ENCODE results near the gene C19orf53.

DNA sequence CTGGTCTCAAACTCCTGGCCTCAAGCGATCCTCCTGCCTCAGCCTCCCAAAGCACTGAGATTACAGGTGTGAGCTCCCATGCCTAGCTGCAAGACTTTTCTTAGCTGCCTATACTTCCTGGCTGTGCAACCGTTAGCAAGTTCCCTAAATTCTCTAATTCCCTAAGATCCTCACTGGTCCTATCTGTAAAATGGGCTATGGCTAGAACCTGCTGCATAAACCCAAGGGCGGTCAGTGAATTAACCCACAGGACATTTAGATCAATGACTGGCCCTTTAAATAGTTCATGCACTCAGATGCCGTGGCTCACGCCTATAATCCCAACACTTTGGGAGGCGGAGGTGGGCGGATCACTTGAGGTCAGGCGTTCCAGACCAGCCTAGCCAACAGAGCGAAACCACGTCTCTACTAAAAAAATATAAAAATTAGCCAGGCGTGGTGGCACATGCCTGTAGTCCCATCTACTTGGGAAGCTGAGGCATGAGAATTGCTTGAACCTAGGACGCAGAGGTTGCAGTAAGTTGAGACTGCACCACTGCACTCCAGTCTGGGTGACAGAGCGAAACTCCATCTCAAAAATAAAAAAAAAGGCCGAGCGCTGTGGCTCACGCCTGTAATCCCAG lies 4.1 kb upstream of the C19orf53 start:
- TF ChIP-seq, protein P1, sequence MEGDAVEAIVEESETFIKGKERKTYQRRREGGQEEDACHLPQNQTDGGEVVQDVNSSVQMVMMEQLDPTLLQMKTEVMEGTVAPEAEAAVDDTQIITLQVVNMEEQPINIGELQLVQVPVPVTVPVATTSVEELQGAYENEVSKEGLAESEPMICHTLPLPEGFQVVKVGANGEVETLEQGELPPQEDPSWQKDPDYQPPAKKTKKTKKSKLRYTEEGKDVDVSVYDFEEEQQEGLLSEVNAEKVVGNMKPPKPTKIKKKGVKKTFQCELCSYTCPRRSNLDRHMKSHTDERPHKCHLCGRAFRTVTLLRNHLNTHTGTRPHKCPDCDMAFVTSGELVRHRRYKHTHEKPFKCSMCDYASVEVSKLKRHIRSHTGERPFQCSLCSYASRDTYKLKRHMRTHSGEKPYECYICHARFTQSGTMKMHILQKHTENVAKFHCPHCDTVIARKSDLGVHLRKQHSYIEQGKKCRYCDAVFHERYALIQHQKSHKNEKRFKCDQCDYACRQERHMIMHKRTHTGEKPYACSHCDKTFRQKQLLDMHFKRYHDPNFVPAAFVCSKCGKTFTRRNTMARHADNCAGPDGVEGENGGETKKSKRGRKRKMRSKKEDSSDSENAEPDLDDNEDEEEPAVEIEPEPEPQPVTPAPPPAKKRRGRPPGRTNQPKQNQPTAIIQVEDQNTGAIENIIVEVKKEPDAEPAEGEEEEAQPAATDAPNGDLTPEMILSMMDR (IDR thresholded peaks at IDR 0.05): no peak
- TF ChIP-seq POLR2A (IDR thresholded peaks at IDR 0.05): no peak
